ENCODE measurements around the gene OR52B4.
A peak's percentile ranks its signal among the peaks of the same experiment; 100 is the strongest.
"Not testable (repeated sequence)": the region's sequence is repeated elsewhere in the genome, so short reads cannot be mapped to it uniquely, and the experiment has no call there.

The OR52B4 gene

GRCh38 chr11:4368286-4368685 lies at the start of gene OR52B4:
OR52B4 (minus strand) TSS chr11:4368386; CDS start chr11:4368295, 91 bp downstream.
- no peaks in the 10 kb centered on the region for H3K27me3 ChIP-seq (ENCODE audit: control insufficient read depth, insufficient read depth, low read length)
- no peaks in the 10 kb centered on the region for H3K9me3 ChIP-seq (ENCODE audit: control insufficient read depth, low read depth, low read length)
- no peaks in the 10 kb centered on the region for H3K4me1 ChIP-seq (ENCODE audit: control insufficient read depth, low read depth, low read length)

GRCh38 chr11:4416816-4417215 lies 48.6 kb upstream of the OR52B4 start:
- H3K9ac ChIP-seq (ENCODE audit: low read length), result no peak overlapping the region
- no peak overlapping the region for H3K4me3 ChIP-seq (ENCODE audit: low read length)
- no peaks in the 10 kb centered on the region for H3K4me1 ChIP-seq (ENCODE audit: control insufficient read depth, low read depth, low read length)
- no peaks in the 10 kb centered on the region for H3K27me3 ChIP-seq (ENCODE audit: control insufficient read depth, insufficient read depth, low read length)
- no peak overlapping the region for H3K27ac ChIP-seq (ENCODE audit: low read length)
- no peaks in the 10 kb centered on the region for H3K9me3 ChIP-seq (ENCODE audit: control insufficient read depth, low read depth, low read length)
- H3K36me3 ChIP-seq (ENCODE audit: control insufficient read depth, low read depth, low read length), result no peaks in the 10 kb centered on the region

More at GRCh38 chr11:4368286-4368685, at the start of gene OR52B4:
- H3K36me3 ChIP-seq (ENCODE audit: control insufficient read depth, low read depth, low read length), result no peaks in the 10 kb centered on the region
- H3K4me3 ChIP-seq (ENCODE audit: low read length), result no peak within 1 kb of the TSS
- H3K27ac ChIP-seq (ENCODE audit: low read length), result no peak within 1 kb of the TSS
- H3K9ac ChIP-seq (ENCODE audit: low read length), result no peak within 1 kb of the TSS

GRCh38 chr11:4416306-4416705 lies 48.1 kb upstream of the OR52B4 start:
- H3K9me3 ChIP-seq (ENCODE audit: control insufficient read depth, low read depth, low read length), result no peaks in the 10 kb centered on the region
- H3K27ac ChIP-seq (ENCODE audit: low read length), result no peak overlapping the region
- H3K9ac ChIP-seq (ENCODE audit: low read length), result no peak overlapping the region
- H3K4me1 ChIP-seq (ENCODE audit: control insufficient read depth, low read depth, low read length), result no peaks in the 10 kb centered on the region
- H3K36me3 ChIP-seq (ENCODE audit: control insufficient read depth, low read depth, low read length), result no peaks in the 10 kb centered on the region
- no peak overlapping the region for H3K4me3 ChIP-seq (ENCODE audit: low read length)
- H3K27me3 ChIP-seq (ENCODE audit: control insufficient read depth, insufficient read depth, low read length), result no peaks in the 10 kb centered on the region

- H3K9me3 ChIP-seq (ENCODE audit: control insufficient read depth, low read depth, low read length); H3K27ac ChIP-seq (ENCODE audit: low read length); H3K4me3 ChIP-seq (ENCODE audit: low read length); H3K27me3 ChIP-seq (ENCODE audit: control insufficient read depth, insufficient read depth, low read length); H3K4me1 ChIP-seq (ENCODE audit: control insufficient read depth, low read depth, low read length); H3K9ac ChIP-seq (ENCODE audit: low read length); H3K36me3 ChIP-seq (ENCODE audit: control insufficient read depth, low read depth, low read length): not testable (repeated sequence)
Observed at GRCh38 chr11:4406206-4406605, 38.0 kb upstream of the OR52B4 start.

DNA sequence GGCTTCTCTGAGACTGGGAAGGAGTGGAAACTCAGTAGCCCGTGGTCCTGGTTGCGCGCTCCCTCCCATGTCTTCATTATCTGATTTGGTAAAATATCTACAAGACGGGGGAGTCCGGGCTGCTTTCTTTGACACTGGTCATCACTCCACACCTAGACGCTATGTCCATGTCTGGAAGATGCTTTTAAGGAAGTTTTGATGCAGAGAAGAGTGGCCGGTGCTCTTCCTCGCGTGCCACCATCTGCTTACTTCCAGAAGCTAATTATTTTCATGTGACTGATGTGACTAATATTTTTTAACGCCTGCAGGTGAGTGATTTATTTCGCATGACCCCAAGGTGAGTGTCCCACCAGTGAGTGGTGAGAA lies 25.7 kb upstream of the OR52B4 start:
- Histone ChIP-seq H3K27ac (ENCODE audit: low read length) (no peak overlapping the region), H3K4me3 (ENCODE audit: low read length) (peak overlapping the region; percentile 75), H3K4me1 (ENCODE audit: control insufficient read depth, low read depth, low read length) (no peaks in the 10 kb centered on the region), H3K9ac (ENCODE audit: low read length) (no peak overlapping the region), H3K36me3 (ENCODE audit: control insufficient read depth, low read depth, low read length) (peaks cover 9% of the 10 kb centered on the region), H3K9me3 (ENCODE audit: control insufficient read depth, low read depth, low read length) (no peaks in the 10 kb centered on the region), H3K27me3 (ENCODE audit: control insufficient read depth, insufficient read depth, low read length) (no peaks in the 10 kb centered on the region)

DNA sequence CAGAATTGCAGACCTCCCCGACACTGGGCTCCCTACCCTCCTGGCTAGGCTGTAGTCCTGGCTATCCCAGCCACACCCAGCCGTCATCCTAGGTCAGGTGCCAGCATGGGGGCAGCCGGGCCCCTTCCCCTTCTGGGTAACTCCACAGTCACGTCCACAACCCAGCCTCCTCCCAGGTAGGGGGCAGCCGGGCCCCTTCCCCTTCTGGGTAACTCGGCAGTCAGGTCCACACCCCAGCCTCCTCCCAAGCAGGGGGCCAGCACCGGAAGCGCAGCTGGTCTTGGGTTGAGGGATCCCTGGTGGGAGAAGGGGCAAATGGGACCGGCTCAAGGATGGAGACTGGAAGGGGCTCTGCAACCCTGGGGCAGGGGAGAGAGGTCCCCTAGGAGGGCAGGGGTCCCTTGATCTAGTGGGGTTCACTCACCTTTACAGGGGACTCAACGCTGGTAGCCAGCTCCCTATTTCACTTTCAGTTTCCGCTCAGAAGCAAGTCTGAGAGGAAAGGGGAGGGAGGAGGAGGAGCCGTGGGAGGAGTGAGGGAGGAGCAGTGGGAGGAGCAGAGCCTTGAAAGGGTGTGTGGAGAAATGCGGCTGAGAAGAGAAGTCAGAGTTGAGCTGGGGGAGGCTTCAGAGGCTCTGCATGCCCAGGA lies 25.1 kb upstream of the OR52B4 start, which contains the start of gene TRIM21:
Gene TRIM21 (minus strand): TSS at position 494 of the 649 bp plus-strand sequence. CDS start 3,293 bp downstream, outside the sequence.
- H3K9me3 ChIP-seq (ENCODE audit: control insufficient read depth, low read depth, low read length), result no peaks in the 10 kb centered on the region
- H3K36me3 ChIP-seq (ENCODE audit: control insufficient read depth, low read depth, low read length), result peaks cover 9% of the 10 kb centered on the region
- H3K4me3 ChIP-seq (ENCODE audit: low read length), result peak within 1 kb of the TSS; percentile 75
- no peaks in the 10 kb centered on the region for H3K4me1 ChIP-seq (ENCODE audit: control insufficient read depth, low read depth, low read length)
- H3K27me3 ChIP-seq (ENCODE audit: control insufficient read depth, insufficient read depth, low read length), result no peaks in the 10 kb centered on the region
- peak within 1 kb of the TSS; percentile 43 for H3K9ac ChIP-seq (ENCODE audit: low read length)
- H3K27ac ChIP-seq (ENCODE audit: low read length), result no peak within 1 kb of the TSS

DNA sequence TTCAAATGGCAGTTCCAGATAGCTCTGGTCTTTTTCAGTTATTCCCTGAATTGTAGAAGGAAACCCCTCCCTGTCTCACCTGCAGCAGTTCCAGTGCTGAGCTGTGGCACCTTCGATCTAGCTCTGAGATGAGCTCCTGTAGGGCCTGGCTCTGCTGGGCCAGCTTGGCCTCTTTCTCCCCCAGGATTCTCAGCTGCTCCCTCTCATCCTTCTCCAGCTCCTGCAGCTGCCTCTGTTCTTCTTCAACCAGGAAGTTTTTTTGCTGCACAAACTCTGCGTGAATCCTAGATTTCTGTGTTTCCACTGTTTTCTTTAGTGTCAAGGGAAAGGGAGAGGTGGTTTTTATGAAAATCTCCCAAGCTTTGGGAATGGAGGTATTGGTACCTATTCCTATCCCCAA lies 20.0 kb upstream of the OR52B4 start:
- H3K27ac ChIP-seq (ENCODE audit: low read length), result no peak overlapping the region
- no peak overlapping the region for H3K9ac ChIP-seq (ENCODE audit: low read length)
- H3K27me3 ChIP-seq (ENCODE audit: control insufficient read depth, insufficient read depth, low read length), result no peaks in the 10 kb centered on the region
- no peaks in the 10 kb centered on the region for H3K4me1 ChIP-seq (ENCODE audit: control insufficient read depth, low read depth, low read length)
- no peak overlapping the region for H3K4me3 ChIP-seq (ENCODE audit: low read length)
- H3K36me3 ChIP-seq (ENCODE audit: control insufficient read depth, low read depth, low read length), result peaks cover 13% of the 10 kb centered on the region
- H3K9me3 ChIP-seq (ENCODE audit: control insufficient read depth, low read depth, low read length), result no peaks in the 10 kb centered on the region

GRCh38 chr11:4385978-4386740 lies 18.0 kb upstream of the OR52B4 start:
- H3K36me3 ChIP-seq (ENCODE audit: control insufficient read depth, low read depth, low read length), result peaks cover 13% of the 10 kb centered on the region
- H3K4me1 ChIP-seq (ENCODE audit: control insufficient read depth, low read depth, low read length), result no peaks in the 10 kb centered on the region
- H3K4me3 ChIP-seq (ENCODE audit: low read length), result no peak overlapping the region
- no peaks in the 10 kb centered on the region for H3K27me3 ChIP-seq (ENCODE audit: control insufficient read depth, insufficient read depth, low read length)
- no peak overlapping the region for H3K27ac ChIP-seq (ENCODE audit: low read length)
- no peak overlapping the region for H3K9ac ChIP-seq (ENCODE audit: low read length)
- H3K9me3 ChIP-seq (ENCODE audit: control insufficient read depth, low read depth, low read length), result no peaks in the 10 kb centered on the region

GRCh38 chr11:4381901-4382300 lies 13.7 kb upstream of the OR52B4 start:
- Histone ChIP-seq H3K4me1 (ENCODE audit: control insufficient read depth, low read depth, low read length) (no peaks in the 10 kb centered on the region), H3K9ac (ENCODE audit: low read length) (no peak overlapping the region), H3K27me3 (ENCODE audit: control insufficient read depth, insufficient read depth, low read length) (no peaks in the 10 kb centered on the region), H3K9me3 (ENCODE audit: control insufficient read depth, low read depth, low read length) (no peaks in the 10 kb centered on the region), H3K4me3 (ENCODE audit: low read length) (no peak overlapping the region), H3K27ac (ENCODE audit: low read length) (no peak overlapping the region), H3K36me3 (ENCODE audit: control insufficient read depth, low read depth, low read length) (peaks cover 4% of the 10 kb centered on the region)

- H3K27me3 ChIP-seq (ENCODE audit: control insufficient read depth, insufficient read depth, low read length), result no peaks in the 10 kb centered on the region
- no peaks in the 10 kb centered on the region for H3K9me3 ChIP-seq (ENCODE audit: control insufficient read depth, low read depth, low read length)
- no peak overlapping the region for H3K4me3 ChIP-seq (ENCODE audit: low read length)
- no peak overlapping the region for H3K9ac ChIP-seq (ENCODE audit: low read length)
- no peak overlapping the region for H3K27ac ChIP-seq (ENCODE audit: low read length)
- H3K4me1 ChIP-seq (ENCODE audit: control insufficient read depth, low read depth, low read length), result no peaks in the 10 kb centered on the region
- H3K36me3 ChIP-seq (ENCODE audit: control insufficient read depth, low read depth, low read length), result no peaks in the 10 kb centered on the region
Observed at GRCh38 chr11:4375431-4376140, 7.4 kb upstream of the OR52B4 start.

DNA sequence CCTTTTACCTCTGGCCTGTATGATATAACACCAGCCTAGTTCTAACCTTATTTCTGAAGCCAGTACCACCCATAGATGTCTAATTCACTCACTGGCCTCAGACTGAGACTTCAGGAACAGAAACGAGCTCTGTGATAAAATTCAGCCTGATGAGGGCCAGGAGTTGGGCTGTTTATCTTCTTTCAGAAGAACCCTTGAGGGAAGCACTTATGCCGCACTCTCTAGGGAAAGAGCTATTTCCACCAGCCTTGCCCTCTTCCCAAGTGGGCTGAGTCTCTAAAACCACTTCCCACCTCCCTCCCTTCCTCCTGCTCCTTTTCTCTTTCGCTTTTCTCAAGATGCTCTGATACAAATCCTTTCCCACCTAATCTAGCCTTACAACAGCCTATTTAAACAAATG lies 2.0 kb upstream of the OR52B4 start:
- Histone ChIP-seq H3K27ac (ENCODE audit: low read length) (no peak overlapping the region), H3K9me3 (ENCODE audit: control insufficient read depth, low read depth, low read length) (no peaks in the 10 kb centered on the region), H3K4me3 (ENCODE audit: low read length) (no peak overlapping the region), H3K36me3 (ENCODE audit: control insufficient read depth, low read depth, low read length) (no peaks in the 10 kb centered on the region), H3K9ac (ENCODE audit: low read length) (no peak overlapping the region), H3K27me3 (ENCODE audit: control insufficient read depth, insufficient read depth, low read length) (no peaks in the 10 kb centered on the region), H3K4me1 (ENCODE audit: control insufficient read depth, low read depth, low read length) (no peaks in the 10 kb centered on the region)
